ENCODE data around the gene SLAMF1. TPM values are rescaled to one million over a fixed set of nuclear protein-coding genes. Genes with fewer than 3 reads are reported as not detected.

Gene SLAMF1
- total RNA-seq, 2 donors from 2014 or later: not detected

DNA sequence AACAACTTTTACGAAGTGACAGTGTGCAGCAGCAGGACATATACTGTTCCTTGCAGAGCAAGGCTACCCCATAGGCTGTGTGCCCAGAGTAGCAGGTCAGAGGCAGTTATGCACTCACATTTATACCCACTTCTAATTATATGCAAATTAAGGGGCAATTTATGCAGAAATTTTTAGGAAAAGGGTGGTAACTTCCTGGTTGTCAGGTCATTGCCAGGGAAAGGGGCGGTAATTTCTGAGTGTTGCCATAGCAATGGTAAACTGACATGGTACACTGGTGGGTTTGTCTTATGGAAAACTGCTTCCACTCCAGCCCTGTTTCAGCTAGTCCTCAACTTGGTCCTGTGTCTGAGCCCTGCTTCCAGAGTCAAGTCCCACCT, 12.0 kb upstream of the SLAMF1 start:
- Histone ChIP-seq H3K4me1 (no peaks in the 10 kb centered on the region), H3K9me3 (no peaks in the 10 kb centered on the region), H3K27ac (no peak overlapping the region), H3K36me3 (replicated peaks in 1 of 2; ENCODE audit: insufficient read depth in 1 of 2, low read depth in 2 of 2) (no peaks in the 10 kb centered on the region), H3K27me3 (no peaks in the 10 kb centered on the region), H3K4me3 (no peak overlapping the region)
- no peak for DNase-seq
- TF ChIP-seq, protein P1, sequence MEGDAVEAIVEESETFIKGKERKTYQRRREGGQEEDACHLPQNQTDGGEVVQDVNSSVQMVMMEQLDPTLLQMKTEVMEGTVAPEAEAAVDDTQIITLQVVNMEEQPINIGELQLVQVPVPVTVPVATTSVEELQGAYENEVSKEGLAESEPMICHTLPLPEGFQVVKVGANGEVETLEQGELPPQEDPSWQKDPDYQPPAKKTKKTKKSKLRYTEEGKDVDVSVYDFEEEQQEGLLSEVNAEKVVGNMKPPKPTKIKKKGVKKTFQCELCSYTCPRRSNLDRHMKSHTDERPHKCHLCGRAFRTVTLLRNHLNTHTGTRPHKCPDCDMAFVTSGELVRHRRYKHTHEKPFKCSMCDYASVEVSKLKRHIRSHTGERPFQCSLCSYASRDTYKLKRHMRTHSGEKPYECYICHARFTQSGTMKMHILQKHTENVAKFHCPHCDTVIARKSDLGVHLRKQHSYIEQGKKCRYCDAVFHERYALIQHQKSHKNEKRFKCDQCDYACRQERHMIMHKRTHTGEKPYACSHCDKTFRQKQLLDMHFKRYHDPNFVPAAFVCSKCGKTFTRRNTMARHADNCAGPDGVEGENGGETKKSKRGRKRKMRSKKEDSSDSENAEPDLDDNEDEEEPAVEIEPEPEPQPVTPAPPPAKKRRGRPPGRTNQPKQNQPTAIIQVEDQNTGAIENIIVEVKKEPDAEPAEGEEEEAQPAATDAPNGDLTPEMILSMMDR (IDR thresholded peaks at IDR 0.05): no peak
- no peak for TF ChIP-seq POLR2A (IDR thresholded peaks at IDR 0.05)
- intact Hi-C loops (cut with DNase I): no loop called here
- WGBS, 2 donors: 84 to 93% methylated on average over 1 to 2 of the region's 2 CpGs
- no peak for ATAC-seq

DNA sequence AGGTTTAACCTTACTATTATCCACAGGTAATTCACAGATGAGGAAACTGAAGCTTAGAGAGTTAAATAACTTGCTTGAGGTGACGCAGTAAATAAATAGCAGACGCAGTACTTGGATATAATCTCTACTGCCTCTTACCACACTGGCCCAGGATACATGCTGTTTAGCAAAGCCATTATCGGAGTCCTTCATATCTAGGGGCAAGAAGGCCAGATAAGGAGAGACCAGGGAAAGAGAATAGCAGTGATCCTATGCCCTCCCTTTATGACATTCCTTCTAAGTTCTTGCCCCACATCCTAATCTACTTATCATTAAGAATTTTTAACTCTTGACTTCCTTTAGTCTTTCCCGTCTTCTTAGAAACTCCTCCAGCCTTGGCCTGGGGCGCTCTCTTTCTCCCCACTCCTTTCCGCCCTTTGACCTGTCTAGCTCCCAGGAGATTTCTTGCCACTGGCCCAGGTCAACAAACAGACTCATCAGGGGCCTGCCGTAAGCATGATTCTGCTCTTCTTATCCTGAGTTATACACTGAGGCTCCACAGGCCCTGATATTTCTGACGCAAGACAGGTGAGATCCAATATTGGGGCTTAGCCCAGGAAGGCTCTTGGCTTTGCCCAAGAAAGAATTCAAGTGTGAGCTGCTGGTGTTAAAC, 11.4 kb upstream of the SLAMF1 start:
- Histone ChIP-seq H3K27ac (no peak overlapping the region), H3K9me3 (no peaks in the 10 kb centered on the region), H3K36me3 (replicated peaks in 1 of 2; ENCODE audit: insufficient read depth in 1 of 2, low read depth in 2 of 2) (no peaks in the 10 kb centered on the region), H3K4me1 (no peaks in the 10 kb centered on the region), H3K4me3 (no peak overlapping the region), H3K27me3 (no peaks in the 10 kb centered on the region)
- intact Hi-C loops (cut with DNase I): no loop called here
- no peak for ATAC-seq
- TF ChIP-seq, protein P1 (IDR thresholded peaks at IDR 0.05): no peak
- no peak for TF ChIP-seq POLR2A (IDR thresholded peaks at IDR 0.05)
- 68 to 69% methylated on average over 8 of the region's 8 CpGs for WGBS, 2 donors
- no peak for DNase-seq

DNA sequence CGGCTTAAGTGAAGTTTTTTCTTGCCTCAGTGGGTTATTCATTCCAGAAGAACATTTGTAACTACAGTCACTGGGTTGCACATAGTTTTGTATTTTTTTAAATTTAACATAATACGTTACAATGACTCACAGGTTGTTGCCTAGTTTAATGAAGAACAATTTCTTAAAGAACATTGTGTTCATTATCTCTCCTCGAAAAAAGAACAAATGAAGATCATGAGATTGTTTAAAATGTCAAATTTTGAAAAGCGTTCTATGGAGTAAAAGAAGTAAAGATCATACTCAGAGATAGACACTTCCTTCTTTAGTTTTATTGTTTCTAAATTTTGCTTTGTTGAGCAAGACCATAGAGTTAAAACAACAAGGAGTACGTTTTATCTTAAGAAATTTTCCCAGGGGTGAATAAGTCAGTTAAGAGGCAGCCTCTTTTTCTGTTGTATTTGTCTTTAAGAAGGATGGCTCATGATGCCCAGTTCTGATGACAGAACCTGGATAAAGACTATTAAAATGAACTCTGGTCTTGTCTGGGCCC, 10.5 kb upstream of the SLAMF1 start:
- Histone ChIP-seq H3K4me3 (no peak overlapping the region), H3K36me3 (replicated peaks in 1 of 2; ENCODE audit: insufficient read depth in 1 of 2, low read depth in 2 of 2) (no peaks in the 10 kb centered on the region), H3K27ac (no peak overlapping the region), H3K9me3 (no peaks in the 10 kb centered on the region), H3K27me3 (no peaks in the 10 kb centered on the region), H3K4me1 (no peaks in the 10 kb centered on the region)
- ATAC-seq (no peak), DNase-seq (no peak)
- TF ChIP-seq, protein P1 (IDR thresholded peaks at IDR 0.05): no peak
- no peak for TF ChIP-seq POLR2A (IDR thresholded peaks at IDR 0.05)
- WGBS, 2 donors: 58 to 70% methylated on average over 5 of the region's 5 CpGs
- intact Hi-C loops (cut with DNase I): no loop called here

DNA sequence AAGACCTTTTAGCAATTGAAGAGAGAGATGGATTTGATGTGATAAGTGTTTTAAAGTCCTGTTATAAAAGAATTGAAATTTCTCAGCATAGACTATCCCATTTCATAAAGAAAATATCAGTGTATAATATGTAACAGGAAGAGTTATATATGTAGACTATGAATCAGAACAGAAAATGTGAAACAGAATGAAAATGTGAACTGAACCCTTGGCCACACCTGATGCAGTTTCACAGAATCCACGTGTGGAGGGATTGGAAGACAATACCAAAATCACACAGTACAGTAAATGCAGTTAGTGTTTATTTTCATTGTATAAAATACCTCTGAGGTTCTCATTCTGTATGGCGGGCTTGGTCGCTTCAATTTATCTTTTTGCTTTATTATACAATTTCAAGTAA, 9.9 kb upstream of the SLAMF1 start:
- no peaks in the 10 kb centered on the region for H3K9me3 ChIP-seq
- H3K4me1 ChIP-seq: no peaks in the 10 kb centered on the region
- no peaks in the 10 kb centered on the region for H3K27me3 ChIP-seq
- no peak for DNase-seq
- WGBS, 2 donors: 72 to 80% methylated on average over 3 of the region's 3 CpGs
- TF ChIP-seq POLR2A (IDR thresholded peaks at IDR 0.05): no peak
- TF ChIP-seq, protein P1 (IDR thresholded peaks at IDR 0.05): no peak
- H3K36me3 ChIP-seq (replicated peaks in 1 of 2; ENCODE audit: insufficient read depth in 1 of 2, low read depth in 2 of 2): no peaks in the 10 kb centered on the region
- ATAC-seq: no peak
- no peak overlapping the region for H3K4me3 ChIP-seq
- intact Hi-C loops (cut with DNase I): no loop called here
- H3K27ac ChIP-seq: no peak overlapping the region

DNA sequence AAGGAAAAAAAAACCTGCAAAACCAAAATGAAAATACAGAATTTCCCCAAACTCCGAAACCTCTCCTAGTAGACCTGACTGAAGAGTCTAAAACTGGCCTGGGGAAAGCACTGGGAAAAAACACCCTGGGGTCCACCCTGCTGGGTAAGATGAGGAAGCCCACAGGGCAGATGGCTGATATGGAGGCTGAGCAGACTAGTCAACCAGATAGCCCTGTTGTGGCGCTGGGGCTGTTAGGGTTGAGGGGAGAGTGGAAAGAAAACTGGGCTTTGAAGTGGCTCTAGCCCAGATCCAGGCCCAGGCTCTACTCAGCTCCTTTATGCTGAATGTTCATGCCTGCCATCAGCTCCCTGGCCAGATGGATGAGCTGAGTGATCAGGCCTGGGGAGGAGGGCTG, 6.8 kb upstream of the SLAMF1 start:
- DNase-seq (no peak), ATAC-seq (no peak)
- intact Hi-C loops (cut with DNase I): no loop called here
- no peaks in the 10 kb centered on the region for H3K36me3 ChIP-seq (replicated peaks in 1 of 2; ENCODE audit: insufficient read depth in 1 of 2, low read depth in 2 of 2)
- TF ChIP-seq, protein P1 (IDR thresholded peaks at IDR 0.05): no peak
- no peak for TF ChIP-seq POLR2A (IDR thresholded peaks at IDR 0.05)
- no peaks in the 10 kb centered on the region for H3K27me3 ChIP-seq
- H3K9me3 ChIP-seq: no peaks in the 10 kb centered on the region
- H3K4me1 ChIP-seq: no peaks in the 10 kb centered on the region
- H3K27ac ChIP-seq: no peak overlapping the region
- H3K4me3 ChIP-seq: no peak overlapping the region
- 91 to 95% methylated on average over 2 of the region's 2 CpGs for WGBS, 2 donors

All from body of pancreas (tissue), 4 donors.